GDM1 (cell line): ENCODE data around the gene CACNA1H.

ENCODE experiments used
- DNase-seq: peaks from one replicate; lab custom pipeline; 2025; lab: John Stamatoyannopoulos, UW

The CACNA1H gene

DNA sequence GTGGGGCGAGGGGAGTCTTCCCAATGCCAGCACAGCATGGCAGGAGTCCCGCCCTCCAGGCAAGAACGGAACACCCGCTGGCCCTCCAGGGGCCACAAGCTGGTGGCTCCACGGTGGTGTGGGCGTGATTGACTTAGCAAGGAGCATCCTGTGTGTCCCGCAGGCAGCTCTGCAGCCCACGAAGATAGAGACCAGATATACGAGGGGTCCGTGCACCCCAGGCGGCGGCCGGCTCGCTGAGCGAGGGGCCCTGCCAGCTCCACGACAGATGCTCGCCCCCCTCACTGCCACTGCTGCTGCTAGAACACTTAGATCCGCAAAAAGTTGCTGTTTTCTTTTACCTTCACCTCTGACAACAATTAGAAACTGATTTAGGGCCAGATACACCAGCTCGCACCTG, 10.0 kb upstream of the CACNA1H start:
- DNase-seq, result no peak

DNA sequence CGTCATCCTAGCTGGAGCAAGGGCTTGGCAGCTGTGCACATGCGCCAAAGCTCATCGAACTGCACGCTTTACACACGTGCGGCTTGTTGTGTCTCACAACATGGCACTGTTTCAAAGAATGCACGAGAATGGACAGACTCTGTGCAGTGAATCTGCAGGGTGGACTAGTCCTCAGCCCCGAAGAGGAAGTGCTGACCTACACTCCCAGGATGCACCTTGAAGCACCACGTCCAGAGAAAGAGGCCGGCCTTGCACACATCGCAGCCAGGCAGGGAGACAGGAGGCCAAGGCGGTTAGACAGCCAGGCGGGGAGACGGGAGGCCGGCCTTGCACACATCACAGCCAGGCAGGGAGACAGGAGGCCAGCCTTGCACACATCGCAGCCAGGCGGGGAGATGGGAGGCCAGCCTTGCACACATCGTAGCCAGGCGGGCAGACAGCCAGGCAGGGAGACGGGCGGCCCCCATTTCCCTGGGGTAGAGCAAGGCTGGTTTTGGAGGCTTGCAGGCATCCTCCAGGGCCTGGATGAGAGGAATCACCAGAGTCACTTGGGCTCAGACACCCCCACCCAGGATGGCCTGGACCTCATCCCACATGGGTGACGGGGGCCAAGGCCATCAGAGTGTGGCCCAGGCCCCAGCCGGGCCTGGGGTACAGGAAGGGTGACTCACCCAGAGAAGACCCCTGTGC, 9.0 kb upstream of the CACNA1H start:
- no peak for DNase-seq

DNA sequence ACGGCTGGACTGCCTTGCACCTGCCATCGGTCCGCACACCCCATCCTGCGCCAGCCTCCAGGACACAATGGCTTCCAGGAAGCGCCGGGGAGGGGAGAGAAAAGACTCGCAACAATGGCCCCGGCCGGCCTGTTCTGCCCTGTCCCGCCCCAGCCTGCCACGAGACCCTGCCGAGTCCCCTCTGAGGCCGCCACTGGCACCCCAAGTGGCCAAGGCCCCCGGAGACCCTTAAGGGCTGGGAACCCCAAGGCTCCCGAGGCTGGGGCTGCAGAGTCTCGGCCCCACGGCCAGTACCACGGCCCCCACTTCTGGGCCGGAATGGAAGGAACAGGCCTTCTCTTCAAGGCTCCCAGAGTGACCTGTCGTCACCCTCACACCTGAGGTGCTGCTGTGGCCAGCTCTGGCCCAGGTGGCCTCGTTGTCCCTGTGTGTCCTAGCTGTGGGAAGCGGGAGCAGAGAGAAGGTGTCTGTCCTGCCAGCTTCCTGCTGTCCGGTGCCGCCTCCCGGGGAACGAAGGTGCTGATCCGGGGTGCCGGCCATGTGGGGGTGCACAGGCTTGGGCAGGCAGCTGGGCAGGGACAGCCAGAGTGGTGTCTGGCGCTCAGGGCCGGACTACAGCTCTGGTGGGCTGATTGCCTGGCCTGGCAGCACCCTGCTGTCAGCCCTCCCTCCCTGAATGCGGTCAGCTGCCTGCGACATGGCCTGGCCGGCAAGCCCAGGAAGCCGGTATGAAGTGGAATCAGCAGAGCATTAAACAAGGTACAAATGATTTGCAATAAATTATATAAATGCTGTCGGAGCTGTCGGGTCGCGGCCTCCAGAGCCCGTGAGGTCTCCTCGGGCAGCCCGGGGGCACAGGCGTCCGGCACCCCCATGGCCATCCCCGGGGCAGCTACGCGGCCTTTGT, 8.2 kb upstream of the CACNA1H start:
- DNase-seq, result no peak

DNA sequence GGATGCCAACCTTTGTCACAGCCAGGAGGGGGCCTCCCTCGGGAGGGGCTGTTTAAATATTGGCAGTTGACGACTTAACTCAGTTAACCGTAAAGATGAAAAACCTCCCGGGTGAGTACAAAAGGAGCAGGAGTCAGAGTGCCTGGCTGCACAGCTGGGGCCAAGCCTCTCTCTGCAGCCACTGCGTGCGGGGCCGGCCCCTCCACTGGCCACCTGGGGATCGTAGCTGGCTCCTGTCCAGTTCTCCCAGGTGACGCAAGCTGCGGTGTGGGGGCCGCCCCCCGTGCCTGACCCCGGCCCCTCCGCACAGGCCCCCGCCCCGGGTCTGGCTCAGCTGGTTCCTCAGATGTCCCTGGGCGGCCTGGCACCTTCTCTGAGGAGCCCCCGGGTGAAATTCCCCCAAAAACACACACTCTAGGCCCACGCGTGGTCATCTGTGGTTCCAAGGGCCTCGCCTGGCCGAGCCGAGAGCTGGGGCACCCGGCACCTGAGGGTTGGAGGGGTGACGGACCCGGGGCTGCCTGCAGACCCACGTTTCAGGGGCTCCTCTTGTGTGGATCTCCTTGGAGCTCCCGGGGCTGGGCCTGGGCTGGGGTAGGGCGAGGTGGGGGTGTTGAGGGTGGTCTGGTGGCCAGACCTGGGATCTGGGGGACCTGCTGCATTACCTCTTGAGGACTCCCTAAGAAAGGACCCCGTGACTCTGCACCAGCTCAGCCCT, 7.4 kb upstream of the CACNA1H start:
- no peak for DNase-seq

DNA sequence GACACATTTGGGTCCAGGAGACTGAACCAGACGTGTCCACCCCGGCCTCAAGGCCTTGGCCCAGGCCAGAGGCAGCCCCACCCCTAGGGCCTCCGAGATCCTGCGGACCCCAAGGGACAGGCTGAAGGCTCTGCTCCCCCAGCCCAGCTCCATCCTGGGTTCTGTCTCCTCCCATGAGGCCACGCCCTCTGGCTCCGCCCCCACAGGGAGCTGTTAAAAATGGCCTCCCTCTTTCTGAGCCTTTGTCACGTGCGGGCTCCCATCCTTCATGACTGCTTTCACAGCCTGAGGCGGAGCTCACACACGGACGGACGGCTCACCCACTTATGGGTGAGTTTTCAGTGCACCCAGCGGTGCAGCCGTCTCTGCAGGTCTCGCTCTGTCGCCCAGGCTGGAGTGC, 6.5 kb upstream of the CACNA1H start:
- DNase-seq, result no peak

DNA sequence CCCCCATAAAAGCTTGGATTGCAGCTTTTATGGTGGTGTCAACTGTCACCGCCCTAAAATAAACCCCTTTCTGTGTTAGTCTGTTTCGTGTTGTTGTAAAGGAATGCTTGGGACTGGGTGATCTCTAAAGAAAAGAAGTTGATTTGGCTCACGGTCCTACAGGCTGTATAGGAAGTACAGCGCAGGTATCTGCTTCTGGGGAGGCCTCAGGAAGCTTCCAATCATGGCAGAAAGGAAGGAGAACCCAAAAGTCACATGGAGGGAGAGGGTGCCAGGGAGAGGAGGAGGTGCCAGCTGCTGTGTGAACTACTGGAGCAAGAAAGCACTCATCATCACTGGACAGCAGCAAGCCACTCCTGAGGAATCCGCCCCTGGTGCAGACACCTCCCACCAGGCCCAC, 5.9 kb upstream of the CACNA1H start:
- no peak for DNase-seq

DNA sequence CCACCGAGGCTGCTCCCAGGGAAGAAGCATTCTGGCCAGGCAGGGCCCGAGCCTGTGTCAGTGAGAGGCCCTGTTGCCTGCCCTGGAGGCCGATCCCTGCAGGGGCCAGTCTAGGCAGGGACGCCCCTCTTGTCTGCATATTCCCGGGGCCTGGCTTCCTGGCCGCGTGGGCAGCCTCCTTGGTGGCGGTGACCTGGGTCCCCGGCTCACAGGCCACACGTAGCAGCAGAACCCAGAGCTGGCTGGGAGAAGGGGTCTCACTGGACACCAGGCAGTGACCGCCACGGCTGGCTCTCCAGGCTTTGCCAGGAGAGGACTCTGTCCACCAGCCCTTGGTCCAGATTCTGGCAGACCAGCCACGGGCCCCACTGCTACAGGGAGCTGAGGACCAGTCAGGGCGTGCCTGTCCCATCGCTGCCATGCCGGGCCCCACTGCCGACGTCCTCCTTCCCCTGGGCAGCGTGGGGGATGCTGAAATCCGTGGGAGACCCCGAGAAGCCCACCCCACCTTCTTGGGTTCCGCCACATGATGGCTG, 3.7 kb upstream of the CACNA1H start:
- DNase-seq, result no peak

DNA sequence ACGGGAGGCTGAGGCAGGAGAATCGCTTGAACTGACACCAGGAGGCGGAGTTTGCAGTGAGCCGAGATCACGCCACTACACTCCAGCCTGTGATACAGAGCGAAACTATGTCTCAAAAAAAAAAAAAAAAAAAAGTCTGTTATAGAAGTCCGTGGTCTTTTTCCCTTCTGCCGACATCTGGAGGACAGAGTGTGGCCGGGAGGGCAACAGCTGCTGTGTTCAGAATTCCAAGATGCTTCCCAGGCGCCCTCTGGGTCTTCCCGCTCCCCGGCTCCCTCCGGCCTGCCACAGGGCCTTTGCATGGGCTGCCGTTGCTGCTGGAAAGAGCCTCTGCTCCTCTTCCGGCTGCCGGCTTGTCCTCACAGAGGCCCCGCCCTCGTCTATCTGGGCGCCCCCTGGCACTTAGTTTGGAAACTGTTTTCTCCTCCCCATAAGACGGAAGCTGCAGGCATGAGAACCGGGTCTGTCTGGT, 2.4 kb upstream of the CACNA1H start:
- no peak for DNase-seq

DNA sequence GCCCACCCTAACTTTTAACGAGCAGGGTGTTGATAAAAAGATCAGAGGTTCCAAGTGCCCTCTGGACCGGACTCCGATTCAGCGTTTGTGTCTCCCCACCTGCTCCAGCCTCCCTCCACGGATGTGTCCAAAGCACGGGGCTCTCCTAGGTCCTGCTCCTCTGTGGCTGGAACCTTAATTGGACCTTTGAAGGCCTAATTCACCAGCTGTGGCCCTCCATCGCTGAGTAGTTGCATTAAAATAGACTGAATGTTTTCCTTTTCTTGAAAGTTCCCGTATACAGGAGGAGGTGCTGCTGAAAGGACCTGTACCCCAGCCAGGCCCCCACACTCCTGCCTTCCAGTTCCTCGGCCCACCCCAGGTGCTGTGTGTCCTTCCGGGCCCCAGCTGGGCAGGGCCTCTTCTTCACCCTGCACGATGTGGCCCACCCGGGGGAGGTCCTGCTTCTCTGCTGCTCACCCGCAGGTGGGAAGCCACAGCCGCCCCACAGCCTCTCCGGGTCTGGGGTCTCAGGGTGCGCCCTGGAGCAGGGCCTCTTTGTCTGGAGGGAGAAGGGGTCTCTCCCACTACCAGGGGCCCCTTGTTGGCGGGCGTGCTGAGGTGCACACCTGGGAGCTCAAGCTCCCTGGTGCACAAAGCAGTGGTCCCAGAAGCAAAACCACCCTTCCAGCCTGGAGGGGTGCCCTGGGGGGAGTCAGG, 1.3 kb upstream of the CACNA1H start:
- DNase-seq, result no peak

DNA sequence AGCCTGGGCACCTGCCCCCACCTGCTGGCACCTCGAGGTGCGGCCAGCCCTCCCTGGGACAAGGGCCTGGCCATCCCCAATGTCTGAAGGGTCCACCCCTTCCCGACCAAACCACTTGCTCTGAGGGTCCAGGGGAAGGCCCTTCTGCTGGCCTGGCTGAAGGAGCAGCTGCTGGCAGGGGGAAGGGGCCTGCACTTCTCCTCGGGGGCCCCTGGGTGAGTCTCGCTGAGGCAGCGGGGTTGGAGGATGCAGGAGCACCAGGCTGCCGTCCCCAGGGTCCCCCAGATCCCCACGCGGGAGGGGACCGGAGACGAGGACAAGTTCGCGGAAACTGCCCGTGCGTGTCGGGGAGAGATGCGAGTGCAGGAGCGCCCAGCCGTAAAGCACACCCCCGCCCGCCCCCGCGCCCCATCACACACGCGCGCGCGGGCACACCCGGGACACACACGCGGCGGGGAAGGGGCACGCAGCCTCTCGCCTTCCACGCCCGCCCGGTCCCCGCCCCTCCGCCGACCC, 725 bp upstream of the CACNA1H start:
- no peak for DNase-seq

DNA sequence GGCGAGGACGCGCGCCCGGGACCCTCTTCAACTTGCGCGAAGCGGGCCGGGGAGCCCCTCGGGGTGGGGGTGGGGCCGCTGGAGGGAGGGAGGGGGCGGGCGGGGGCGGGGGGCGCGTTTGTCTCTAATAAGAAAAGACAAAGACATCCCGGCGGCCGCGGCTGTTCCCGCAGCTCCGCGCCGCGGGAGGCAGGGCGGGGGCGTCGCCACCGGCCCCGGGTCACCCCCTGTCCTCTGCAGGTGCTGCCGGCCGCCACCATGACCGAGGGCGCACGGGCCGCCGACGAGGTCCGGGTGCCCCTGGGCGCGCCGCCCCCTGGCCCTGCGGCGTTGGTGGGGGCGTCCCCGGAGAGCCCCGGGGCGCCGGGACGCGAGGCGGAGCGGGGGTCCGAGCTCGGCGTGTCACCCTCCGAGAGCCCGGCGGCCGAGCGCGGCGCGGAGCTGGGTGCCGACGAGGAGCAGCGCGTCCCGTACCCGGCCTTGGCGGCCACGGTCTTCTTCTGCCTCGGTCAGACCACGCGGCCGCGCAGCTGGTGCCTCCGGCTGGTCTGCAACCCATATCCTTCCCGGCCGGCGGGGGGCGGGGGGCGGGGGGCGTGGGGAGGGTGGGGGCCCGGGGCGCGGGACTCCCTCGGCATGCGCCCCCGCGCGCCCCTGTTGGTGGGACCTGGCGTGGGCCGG, 714 bp downstream of the CACNA1H start:
- no peak for DNase-seq

DNA sequence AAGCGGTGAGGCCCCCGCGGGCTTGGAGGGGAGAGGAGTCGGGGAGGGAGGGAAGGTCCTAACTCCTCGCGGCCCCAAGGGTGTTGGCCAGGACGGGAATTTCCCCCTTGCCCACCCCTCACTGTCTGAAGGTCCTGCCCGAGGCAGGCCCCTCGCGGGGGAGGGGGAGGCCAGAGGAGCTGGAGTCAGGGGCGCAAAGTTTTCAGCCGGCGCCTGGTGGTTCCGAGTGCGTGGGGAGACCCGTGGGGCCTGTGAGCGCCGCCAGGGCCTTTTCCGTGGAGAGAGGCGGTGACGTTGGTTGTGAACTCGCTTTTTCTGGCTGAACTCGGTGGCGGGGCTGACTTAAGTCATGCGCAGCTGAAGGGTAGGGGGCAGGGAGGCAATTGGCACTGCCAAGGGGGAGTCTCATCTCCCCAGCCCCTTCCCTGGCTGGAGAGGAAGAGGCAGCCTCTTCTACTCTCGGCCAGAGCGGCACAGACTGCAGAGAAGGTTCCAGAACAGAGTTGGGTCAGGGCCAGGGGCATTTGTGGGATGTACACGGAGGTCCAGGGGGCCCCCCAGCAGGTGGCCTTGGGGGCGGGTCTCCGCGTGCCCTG, 1.5 kb downstream of the CACNA1H start:
- no peak for DNase-seq

DNA sequence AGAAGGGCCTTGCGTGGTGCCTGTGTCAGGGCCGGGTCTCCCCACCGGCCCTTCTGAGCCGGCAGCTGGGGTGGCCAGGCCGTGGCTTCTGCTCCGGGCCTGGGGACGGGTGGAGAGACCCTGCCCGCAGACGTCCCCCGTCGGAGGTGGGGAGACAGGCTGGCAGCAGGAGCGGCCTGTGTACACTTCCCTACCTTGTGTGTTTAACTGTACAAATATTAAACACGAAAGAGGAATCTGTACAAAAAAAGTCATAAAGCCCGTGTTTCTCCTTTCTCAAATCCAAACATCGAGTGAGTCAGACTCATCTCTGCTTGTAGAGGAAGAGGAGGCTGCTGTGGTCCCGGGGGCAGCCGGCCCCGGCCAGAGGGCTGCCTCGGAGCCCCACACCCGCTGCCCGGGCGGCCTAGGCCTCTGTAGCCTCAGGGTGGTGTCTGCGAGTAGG, 2.0 kb downstream of the CACNA1H start:
- DNase-seq, result no peak

DNA sequence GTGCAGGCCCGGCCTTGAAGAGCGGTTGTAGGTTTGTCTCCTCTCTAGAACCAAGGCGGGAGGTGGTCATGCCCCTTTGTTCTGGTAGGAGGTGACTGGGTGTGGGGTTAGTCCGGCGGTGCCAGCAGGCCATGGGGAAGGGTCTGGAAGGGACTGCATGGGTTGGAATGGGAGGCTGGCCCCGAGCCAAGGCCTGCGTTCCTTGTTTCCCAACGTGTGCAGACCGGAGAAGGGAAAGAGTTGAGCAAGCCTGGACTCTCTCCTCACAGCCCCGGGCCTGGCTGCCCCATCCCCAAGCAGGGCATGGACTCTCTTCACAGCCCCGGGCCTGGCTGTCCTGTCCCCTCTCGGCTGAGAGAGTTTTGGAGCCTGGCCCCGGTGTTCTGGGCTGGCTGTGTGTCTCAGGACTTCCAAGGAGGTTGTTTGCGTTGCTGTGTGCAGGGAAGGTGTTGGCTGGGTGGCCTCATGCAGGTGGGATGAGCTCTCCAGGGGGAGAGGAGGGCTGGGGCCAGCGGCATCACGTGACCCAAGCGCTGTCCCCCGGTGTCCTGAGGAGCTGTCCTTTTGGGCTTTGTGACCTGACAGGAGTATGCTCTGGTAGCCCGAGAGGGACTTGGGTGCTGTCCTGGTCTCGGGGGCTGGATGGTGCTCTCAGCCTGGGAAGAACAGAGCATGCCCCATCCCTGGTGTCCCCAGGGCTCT, 2.6 kb downstream of the CACNA1H start:
- DNase-seq, result no peak

DNA sequence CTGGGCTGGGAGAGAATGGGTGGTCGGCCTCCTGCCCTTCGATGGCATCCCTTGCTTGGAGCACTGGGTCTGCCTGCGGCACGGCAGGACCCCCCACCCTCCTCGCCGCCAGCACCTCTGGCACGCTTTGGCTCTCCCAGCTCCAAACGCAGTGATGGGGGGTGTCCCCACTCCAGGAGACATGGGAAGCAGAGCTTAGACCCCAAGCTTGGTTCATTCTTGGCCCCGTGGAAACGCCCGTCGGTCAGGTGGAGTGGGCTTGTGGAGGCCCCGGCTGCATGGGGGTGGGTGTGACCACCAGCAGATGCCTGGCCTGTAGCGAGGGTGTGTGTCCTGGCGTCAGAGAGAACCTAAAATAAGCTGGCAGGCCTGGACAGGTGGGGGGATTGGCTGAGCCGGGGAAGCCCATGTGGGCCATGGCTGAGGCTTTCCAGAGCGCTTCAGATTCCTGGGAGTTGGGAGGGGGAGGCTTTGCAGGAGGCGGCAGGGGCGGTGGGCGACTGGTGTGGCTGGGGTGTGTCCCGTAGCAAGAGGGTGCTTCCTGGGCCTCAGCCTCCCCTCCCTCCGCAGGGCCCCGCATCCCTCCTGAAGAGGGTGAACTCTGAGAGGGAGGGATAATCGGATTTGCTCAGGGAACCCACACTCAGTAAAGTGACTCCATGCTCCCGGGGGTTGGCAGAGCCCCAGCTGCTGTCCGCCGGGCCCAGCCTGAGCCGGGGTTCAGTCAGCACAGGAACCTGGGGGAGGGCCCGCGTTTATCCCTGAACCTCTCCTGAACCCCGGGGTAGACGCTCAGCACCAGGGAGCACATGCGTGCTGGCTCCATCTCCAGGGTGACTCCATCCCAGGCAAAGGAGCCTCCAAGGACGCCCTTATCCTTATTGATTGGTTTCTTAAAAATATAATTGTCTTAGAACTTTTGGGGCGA, 3.4 kb downstream of the CACNA1H start:
- DNase-seq, result no peak

DNA sequence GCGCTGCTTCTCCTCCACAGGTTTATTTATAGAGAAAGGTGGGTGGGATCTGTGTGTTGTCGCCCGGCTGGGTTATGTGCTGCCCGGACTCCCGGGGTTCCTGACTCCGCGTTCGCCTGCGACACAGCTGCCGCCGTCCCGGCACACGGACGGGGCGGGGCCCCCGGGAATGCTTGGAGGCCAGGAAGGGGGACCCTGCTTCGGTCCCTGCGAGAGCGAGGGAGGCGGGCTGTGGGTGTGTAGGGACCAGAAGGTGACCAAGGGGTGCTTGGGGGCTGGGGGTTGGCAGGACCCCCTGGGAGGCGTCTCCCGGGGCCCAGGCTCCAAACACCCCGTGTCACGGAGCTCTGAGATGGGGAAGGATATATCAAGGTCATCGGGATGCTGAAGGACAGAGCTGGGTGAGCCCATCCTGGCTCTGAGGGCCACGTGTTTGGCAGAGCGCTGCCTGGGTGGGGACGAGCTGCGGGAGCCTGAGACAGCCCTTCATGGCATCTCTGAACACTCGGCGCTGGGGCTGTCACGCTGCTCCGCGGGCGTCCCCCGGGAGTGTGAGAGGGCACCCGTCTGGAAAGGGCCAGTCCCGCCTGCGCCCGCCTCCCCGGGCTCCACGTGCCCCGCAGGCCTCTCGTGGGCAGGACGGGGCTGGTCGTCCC, 4.2 kb downstream of the CACNA1H start:
- no peak for DNase-seq

DNA sequence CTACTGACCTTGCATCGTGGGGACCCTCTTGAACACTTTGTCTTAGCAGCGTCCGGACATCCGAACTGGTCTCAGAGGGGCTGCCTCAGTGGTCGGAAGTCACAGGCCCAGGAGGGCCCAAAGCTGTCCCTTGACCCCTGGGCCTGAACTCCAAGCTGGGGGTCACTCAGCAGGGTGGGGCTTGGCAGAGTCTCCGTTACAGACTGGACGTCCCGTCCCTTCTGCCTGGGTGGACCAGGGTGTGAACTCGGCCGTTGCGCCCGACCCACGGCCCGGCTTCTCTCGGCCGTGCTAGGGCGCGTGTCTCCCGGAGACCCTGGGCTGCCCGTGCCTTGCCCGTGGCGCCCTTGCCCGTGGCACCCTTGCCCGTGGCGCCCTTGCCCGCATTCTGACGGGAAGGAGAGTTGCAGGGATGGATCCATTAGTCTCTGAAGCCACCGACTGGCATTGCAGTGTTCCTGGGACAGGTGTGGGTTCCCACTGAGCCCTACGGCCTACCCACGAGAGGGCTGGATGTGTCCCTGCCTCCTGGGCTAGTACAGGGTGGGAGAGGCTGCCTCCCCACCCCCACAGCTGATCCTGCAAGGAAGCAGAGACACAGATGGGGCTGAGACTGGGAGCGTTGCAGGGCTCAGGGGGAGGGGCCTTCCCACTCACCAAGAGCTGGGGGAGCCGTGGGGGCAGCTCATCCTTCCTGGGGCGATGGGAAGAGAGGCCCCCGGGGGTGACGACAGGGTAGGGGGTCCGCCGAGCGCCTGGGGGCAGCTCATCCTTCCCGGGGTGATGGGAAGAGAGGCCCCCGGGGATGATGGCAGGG, 4.9 kb downstream of the CACNA1H start:
- no peak for DNase-seq
